Measurements from ENCODE around the gene MPP2.
"Not testable (repeated sequence)": the region's sequence is repeated elsewhere in the genome, so short reads cannot be mapped to it uniquely, and the experiment has no call there.

Gene MPP2

DNA sequence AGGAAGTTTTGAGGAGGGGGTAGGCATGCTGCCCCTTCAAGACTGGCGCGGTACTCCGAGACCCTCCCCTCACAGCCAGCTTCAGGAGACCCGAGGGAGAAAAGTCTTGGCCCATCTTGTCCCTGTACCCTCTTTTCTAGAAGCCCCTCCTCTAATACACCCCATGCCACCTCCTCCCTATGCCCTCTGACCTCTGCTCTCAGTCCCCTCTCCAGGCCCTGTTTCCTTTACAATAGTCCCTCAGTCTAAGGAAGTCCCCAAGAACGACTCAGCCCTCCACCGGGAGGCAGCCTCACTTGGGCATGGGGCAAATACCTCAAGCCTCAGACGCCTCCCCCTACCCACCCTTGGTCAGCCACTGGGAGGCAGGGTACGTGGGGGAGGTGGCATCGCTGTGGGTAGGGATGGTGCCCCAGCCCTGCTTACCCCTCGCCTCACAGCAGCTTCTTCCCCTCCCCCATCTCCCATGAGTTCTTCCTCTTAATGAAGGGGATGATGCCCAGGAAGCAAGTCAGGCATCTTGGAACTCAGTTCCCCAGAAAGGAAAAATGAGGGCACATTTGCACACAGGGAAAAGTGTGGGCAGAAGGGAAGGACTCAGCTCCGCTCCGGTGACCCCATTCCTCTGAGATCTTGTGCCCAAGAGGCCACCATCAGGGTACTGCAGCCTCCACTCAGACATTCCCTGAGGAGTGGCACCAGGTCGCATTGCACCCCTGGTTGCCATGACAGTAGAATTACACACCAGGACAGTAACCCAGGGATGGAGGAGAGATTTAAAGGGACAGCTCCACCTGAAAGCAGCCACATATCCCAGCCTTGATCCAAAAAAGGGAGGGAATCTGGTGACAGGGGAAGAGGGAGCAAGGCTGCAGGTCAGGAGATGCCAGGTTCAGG lies 6.2 kb downstream of the MPP2 start:
- DNase-seq: no peak

DNA sequence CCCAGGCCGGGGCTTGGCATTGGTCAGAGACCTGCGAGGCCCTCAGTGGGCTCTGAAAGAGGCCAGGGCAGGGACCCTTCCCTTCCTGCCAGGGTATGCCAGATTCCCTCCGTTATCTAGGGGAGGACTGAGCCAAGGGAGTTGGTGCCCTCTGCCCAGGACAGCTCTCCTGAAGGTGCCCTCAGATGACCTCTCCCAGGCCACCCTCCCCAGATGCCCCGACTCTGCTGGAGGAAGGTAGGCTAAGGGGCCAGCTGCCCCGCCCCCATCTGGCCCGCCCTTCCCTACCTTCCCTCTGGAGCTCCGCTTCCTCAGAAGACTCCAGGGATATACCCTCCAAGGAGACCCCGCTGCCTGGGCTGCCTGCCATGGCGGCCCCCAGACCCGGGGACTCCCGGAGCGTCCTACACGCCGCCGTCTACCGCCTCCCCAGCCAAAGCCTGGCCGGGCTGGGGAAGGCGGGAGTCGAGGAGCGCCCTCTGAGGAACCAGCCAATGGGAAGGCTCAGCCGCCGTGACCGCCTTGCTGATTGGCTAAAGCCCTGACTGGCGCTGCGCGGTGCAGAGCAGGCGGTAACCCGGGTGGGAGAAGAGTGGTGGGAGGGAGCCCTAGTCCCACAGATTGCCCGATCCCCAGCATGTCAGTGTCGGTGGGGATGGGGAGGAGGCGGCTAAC lies 7.0 kb downstream of the MPP2 start:
- peak; percentile 70 for DNase-seq

DNA sequence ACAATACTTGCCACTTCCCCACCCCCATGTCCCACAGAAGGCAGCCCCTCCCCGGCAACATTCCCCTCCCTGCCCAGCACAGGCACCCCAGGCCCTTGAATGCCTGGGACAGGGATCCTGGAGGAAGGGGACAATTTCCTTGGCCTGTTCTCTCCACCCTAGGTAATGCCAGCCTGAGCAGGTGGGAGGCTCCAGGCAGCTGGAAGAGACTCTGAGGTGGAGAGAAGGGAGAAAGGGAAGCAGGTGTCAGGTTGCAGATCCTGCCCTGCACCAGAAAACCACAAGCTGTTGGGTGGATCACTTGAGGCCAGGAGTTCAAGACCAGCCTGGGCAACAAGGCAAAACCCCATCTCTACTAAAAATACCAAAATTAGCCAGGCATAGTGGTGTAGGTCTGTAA lies 8.9 kb downstream of the MPP2 start:
- no peak for DNase-seq

DNA sequence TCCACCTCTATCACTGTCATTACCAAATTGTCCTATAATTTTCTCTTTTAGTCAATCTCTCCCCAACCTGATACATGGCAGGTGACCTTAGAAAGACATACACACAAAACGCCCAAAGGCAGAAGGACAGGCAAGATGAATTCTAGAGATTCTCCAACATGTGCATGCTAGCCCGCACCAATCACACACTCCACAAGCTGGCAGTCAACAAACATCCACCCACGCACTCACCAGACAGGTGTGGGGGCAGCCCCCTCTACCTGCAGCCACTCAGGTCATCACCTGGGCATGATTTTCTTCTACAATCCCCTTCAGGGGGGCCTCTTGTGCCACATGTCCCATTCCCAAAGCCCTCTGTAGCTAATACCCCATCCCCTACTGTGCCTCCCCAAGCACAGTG lies 9.5 kb downstream of the MPP2 start:
- no peak for DNase-seq

DNA sequence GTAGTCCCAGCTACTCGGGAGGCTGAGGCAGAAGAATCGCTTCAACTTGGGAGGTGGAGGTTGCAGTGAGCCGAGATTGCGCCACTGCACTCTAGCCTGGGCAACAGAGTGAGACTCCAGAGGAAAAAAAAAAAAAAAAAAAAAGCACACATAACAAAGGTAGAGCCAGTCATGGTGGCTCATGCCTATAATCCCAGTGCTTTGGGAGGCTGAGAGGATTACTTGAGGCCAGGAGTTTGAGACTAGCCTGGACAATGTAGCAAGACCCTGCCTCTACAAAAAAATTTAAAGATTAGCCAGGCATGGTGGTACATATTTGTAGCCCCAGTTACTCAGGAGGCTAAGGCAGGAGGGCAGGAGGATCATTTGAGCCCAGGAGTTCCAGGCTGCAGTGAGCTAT lies 12.8 kb downstream of the MPP2 start:
- not testable (repeated sequence) for DNase-seq

DNA sequence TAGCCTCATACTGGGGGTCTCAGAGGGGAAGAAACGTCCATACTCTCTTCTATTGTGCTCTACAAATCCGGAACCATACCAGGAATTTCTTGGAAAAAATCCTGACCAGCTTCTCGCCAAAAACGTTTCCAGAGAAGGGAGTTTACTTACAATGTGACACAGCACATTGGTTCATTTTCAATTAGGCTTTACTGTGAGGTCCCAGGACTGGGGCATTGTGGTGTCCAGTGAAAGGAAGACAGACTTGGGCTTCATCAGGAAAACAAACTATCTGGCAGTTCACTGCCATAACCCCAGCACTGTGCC lies 14.7 kb downstream of the MPP2 start:
- no peak for DNase-seq

DNA sequence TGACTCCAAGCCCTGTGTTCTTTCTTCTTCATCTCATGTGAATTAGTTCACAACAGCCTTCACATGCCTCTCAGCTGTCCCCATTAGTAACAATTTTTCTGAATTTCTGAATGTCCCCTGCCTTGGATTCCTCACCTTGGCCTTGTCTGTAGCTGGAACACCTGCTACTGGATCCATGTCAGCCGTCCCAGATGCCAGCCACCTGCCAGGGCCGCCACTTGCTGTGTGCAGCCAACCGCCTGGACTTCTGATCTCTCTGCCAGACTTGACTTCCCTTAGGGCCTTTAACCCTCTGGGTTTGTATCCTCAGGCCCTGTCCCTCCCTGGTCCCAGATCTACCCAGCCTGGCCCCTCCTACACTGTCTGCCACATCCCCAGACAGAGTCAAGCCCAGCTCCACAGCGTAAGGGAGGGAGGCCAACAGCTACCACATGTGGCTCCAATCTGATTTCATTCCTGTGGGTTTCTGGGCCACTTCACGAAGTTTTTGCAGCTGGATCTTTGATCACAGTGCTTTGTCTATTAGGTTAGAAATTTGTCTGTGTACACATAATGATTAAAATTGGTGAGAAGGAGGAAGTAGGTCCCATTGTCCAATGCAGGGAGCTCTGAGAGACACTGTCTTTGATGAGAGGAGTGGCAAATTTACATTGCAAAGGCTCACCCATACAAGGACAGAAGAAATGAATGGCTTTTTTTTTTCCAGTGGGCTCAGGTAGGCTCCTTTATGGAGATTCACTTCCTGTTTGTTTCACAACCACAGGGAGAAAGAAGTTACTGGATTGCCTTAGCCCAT lies 15.3 kb downstream of the MPP2 start:
- DNase-seq: no peak

DNA sequence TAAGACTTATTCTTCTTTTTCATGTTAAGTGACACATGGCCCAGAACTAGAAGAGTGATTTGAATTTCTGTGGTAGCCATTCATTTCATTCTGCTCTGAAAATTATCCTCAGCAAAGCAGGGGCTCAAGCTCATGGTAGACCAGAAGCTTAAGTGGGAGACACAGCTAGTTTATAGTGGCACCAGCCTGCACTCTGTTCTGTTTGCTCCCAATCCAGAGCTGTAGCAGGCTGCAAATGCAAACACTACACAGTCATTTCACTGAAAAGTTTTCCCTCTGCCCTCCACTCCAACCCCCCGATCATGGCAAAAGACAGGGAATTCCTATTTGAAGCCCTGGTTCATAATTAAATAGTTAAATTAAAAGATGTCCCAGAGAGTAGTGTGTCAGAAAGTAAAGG lies 17.1 kb downstream of the MPP2 start:
- no peak for DNase-seq

DNA sequence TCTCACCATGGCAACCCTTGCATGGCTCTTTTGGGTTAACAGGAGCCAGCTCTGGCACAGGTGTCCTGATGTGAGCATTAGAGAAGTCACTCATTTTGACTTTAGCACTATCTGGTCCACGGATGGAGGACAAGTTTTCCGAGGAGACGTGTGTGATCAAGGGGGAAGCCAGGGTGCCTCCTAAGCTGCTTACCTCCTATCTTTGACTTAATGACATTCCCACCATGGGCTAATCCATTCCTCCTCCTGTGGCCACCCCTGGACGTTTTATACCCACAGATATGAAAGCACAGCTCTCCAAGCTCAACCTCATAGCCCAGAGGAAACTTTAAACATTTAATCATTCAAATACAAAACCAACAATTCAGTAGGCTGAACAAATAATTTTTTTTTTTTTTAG lies 18.8 kb downstream of the MPP2 start:
- DNase-seq: no peak

DNA sequence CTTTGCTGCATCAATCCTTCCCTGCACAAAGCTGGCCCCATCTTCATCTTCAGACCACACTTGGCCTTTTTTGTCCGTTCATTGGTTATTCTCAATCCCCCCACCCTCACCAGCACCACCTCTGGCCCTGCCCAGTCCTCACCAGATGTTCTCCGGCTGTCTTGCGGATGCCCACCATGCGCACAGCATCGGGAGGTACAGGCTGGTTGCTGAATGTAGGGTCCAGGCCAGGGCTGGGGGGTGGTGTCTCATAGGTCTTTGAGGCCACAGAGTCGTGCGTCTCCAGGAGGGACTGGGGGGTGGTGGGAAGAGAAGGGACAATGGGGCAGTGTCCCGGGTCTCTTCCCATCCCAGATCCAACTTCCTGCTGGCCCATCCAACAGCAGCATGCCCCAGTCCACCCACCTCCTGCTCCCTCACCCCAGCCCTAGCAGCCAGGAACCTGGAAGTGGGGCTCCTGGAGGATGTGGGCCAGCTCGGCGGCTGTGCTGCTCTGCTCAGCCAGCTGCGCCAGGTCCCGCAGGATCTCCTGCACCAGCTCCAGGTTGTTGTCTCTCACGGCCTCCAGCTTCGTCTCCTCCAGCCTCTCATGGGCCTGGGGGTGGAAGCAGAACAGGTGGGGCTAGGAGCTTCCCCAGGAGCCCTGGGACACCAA lies 24.4 kb downstream of the MPP2 start:
- DNase-seq: no peak

DNA sequence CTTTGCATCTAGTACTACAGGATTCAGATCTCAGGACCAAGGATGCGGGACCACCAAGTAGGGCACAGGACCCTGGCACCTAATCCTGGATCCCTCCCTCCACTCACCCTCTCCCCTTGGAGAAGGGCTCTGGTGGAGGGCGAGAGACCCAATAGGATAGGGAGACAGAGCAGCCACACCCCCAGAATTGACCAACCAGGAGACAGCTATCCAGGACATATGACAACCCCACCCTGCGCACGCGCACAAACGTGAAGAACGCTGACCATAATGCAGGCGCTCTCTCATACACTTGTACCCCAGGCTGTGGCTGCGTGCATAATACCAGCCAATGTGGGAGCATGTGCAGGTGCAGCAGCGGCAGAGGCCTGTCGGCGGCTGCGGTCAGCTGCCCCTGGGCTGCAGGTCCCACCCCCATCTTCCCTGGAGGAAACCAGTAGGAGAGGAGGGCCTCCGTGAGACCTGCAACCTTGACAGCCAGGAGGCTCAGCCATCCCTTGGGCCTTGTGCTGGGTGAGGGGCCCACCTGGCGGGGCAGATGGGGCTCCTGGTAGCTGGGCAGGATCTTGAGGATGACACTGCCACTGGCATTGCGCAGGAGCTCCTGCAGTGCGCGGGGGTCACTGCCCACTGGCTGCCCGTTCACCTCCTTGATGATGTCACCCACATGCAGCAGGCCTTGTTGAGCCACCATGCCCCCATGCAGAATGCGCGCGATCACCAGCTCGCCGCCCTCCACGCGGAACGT lies 25.4 kb downstream of the MPP2 start:
- no peak for DNase-seq

DNA sequence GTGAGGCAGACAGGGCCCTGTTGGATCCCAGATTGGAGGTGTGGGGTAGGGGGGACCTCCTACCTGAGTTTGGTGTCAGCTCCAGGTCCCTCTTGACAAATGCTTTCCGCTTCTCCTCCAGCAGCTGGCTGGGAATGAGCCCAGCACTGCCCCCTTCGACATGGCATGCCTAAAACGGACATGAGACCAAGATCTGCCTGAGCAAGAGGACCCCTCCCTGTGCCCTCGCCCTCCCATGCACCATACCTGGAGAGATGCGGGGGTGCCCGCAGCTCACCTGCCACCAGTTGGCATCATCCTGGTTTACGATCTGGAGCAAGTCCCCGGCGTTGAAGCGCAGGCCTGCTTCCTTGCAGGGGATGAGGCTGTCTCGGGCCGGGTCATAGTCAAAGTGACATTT lies 26.2 kb downstream of the MPP2 start:
- no peak for DNase-seq

DNA sequence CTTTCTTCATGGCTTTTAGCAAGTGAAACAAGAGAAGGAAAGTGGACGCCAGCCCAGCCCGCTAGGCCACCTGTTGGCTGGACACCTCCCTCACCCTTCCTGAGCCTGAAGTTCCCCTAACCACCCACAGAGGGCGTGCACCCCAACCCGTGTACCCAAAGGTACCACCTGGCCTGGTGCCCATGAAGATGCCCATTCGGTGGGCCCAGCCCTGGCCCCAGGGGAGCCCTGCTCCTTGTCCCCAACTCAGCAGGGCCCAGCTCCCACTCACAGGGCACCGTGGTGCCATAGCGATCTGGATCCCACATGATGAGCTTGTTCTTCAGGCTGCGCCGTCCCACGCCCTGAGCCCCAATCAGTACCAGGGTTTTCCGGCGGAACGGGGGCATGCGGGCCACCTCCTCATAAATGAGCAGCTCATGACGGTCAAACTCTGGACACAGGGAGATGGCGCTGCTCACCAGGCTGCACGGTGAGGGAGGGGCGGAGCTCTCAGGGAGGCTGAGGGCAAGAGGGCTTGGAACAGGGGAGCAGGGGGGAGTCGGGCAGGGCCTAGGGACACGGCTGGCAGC lies 26.8 kb downstream of the MPP2 start:
- peak; percentile 16 for DNase-seq

DNA sequence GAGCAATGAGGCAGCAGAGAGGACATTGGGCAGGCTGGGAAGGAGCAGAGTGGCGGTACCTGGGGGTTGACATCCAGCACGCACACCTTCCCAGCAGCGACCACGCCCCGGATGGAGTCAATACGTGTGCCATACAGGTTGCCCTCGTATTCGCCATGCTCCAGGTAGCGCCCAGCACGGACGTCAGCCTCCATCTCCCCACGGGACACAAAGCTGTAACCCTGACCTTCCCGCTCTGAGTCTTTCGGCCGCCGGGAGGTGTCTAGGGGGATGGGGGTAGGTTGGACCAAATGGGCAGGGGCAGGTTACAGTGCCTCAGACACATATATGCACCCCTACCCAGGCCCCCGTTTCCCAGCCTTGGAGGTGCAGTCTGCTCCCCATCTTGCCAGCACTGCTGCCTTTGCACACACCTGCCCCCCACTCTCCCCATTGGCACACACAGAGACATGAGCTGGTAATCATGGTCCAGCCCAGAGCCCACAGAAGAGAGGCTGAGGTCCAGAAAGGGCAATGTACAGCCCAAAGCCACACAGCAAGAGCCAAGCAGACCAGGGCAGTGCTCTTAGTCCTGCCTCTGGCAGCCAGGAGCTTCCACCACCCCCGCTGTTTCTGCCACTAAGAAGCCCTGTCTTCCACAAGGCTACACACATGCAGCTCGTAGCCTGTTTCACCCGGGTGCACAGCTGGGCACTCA lies 27.5 kb downstream of the MPP2 start:
- no peak for DNase-seq

DNA sequence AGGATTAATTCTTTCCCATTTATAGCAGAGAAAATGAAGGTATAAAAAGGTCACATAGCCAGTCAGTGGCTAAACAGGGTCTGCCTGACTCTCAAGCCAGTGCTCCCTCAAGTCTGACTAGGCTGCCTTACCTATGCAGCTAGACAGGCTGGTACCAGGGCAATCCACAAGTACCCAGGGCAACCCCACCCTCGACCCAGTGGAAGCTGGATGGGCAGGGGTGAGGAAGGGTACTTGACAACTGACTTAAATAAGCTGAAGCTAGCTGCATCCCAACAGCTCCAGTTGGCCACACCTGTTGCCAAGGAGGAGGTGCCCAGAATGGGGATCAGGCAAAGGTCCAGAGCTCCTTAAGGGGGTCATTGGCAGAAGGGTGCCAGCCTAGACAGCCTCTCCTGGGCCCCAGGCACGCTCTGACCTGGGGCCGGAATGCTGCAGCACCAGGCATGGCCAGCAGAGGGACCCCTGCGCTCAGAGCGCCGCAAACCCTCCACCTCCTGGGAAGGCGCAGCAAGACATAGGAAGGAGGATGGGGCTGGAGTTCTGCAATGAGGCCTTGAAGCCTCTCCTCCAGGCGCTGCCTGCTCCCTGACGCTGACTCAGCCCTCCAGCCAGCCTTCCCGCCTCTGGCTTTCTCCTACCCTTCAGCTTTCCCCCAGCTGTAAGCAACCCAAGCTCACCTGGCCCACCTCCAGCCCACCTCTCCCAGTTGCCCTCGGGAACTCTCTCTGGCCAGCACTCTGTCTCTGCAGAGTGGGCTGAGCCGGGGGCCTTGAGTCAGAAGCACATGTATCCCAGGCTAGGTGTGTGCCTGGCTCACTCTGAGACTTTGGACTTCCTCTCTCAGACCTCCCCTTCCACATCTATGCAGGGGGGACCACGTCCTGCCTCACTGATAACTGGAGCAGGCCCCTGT lies 28.8 kb downstream of the MPP2 start:
- peak; percentile 87 for DNase-seq

DNA sequence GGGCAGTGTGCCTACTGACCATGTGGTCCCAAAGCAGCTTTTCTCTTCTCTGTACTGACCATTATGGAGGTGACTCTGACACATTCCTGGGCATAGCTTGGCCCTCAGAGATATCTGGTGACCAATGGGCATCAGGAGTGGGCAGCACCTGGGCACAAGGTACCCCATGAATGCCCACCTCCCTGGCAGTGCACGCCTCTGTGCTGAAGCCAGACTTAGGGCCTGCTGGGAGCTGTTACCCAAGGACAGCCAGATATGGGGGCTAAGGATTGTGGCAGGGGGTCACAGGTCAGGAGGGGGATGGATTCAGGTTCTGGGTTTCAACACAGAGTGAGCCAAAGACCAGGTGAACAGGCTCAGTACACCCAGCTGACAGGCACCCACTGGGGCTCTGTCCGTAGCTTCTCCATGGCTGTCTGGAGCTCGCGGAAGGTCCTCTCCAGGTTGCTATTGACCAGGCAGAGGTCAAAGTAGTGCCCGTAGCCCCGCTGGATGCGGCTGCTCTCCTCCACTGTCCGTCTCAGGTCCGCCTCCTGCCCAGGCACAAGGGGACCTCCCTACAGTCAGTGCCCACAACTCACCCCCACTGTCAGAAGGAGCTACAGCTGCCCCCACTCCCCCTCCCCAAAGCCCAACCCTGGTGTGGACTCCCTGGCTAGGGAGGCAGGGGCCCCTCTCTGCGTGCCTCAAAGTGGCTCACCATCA lies 29.7 kb downstream of the MPP2 start:
- no peak for DNase-seq

DNA sequence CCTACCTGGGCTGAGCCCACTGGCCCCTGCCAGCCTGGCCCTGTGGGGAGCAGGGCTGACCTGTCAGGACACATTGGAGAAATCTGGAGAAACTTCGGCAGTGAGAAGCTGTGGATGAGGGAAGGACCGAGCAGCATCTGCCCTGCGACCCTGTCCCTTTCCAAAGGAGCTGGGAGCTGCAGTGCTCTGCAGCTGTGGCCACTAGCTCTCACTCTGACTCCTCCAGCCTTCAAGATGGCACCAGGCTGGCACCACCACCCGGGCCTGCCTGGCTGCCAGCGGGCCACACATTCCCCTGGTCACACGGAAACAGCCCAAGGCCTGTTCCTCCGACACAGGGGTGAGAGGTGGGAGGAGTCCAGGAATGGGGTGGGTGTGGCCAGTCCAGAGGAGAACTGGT lies 30.3 kb downstream of the MPP2 start:
- DNase-seq: no peak

DNA sequence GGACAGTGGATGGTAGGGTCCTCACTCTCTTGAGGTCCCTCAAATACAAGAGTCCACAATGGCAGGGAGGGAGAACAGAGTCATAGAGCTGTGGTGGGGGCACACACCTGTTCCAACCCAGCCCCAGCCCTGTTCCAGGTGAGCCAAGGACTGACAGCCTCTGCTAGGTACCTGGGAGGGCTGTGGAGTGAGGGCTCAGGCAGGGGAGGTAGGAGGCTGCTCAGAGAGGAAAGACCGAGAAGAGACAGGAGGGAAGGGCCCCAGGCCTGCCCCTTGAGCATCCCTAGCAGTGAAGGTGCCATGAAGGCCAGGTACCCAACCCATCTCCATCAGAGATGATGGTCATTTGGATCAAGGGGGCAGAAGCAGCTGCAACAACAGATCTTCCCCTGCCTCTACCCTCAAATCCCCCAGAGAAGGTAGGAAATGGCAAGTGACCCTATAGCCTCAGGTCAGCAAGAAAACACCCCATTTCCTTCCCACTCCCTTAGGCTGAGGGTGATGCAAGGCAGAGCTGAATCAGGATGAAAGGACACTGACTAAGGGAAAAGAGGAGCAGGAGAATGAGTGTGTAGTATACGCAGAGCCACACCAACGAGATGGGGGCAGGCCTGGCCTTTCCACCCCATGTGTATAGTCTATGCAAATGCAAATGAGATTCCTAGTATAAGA lies 31.7 kb downstream of the MPP2 start:
- no peak for DNase-seq

DNA sequence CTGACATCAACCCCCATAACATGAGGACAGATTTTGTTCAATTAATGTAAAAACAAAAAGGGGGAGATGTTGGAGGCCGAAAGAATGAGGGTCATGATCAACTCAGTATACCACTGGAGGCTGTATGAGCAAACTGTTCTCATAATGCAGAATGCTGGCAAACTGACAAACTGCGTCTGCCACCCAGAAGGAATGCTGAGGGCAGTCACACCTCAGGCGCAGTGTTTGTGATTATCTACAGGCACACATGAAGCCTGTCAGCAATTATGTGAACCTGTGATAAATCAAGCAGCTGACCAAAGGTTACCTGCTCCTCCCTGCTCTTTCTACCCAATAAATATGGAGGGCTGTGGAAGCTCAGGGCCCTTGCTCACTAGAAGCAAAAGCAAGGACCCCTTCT lies 33.0 kb downstream of the MPP2 start:
- no peak for DNase-seq

Data from HCEC 1CT (cell line).